IMR-90 (cell line): ENCODE measurements around the gene ENAM. TPM values are rescaled to one million over a fixed set of nuclear protein-coding genes. Genes with fewer than 3 reads are reported as not detected.

Experiments used
- ATAC-seq: fragments of 200-7000 bp; cut with Tn5 transposase; 2 replicates; pipeline ENCODE4 v1.9.1; 2020; ENCODE audit warnings: low read depth, mild to moderate bottlenecking, moderate library complexity
- BruUV-seq: library from RNA; stranded (reverse); fragments of 400-500 nt; replicated peaks from 2 replicates; lab custom pipeline; 2021; lab: Mats Ljungman, UMichigan
- CTCF ChIA-PET: fragments of 300-600 bp; formaldehyde crosslinking; extraction: SDS; loops from one replicate; lab custom pipeline; 2021; ENCODE audit warnings: antibody characterized with exemption; lab: Yijun Ruan, JAX
- POLR2A ChIA-PET: fragments of 300-600 bp; sonication (Branson Sonifier 250); formaldehyde crosslinking; loops from one replicate; lab custom pipeline; 2022; ENCODE audit warnings: antibody characterized with exemption; ENCODE audit not compliant: unreplicated experiment; lab: Charles Lee
- DNase-seq: peaks from one replicate; pipeline ENCODE4 v3.0.0; 2013
- H2AFZ ChIP-seq: replicated peaks from 2 replicates; pipeline ENCODE3; 2013; ENCODE audit warnings: low read length, mild to moderate bottlenecking; ENCODE audit not compliant: poor library complexity
- H2AK5ac ChIP-seq: 2 replicates; pipeline ENCODE4 v1.6.1; 2013; ENCODE audit warnings: low read depth, low read length, inconsistent platforms
- H2AK9ac ChIP-seq: replicated peaks from 2 replicates; pipeline ENCODE3; 2013; ENCODE audit warnings: mild to moderate bottlenecking, low read depth, low read length, moderate library complexity; ENCODE audit not compliant: poor library complexity
- H2BK120ac ChIP-seq: 2 replicates; pipeline ENCODE4 v1.6.1; 2013; ENCODE audit warnings: low read depth, low read length, inconsistent platforms
- H2BK15ac ChIP-seq: 3 replicates; pipeline ENCODE4 v1.6.1; 2013; ENCODE audit warnings: low read depth, low read length, inconsistent platforms
- H2BK20ac ChIP-seq: 2 replicates; pipeline ENCODE4 v1.6.1; 2013; ENCODE audit warnings: low read depth, mild to moderate bottlenecking, inconsistent platforms, low read length, moderate library complexity
- H2BK5ac ChIP-seq: 2 replicates; pipeline ENCODE4 v1.6.1; 2013; ENCODE audit warnings: mild to moderate bottlenecking, low read depth, low read length, inconsistent platforms; ENCODE audit not compliant: poor library complexity, severe bottlenecking
- H3K14ac ChIP-seq: replicated peaks from 2 replicates; pipeline ENCODE4 v1.6.1; 2013; ENCODE audit warnings: low read depth, low read length, inconsistent platforms
- H3K18ac ChIP-seq: 2 replicates; pipeline ENCODE4 v1.6.1; 2013; ENCODE audit warnings: low read depth, low read length, control low read depth
- H3K23ac ChIP-seq: 2 replicates; pipeline ENCODE4 v1.6.1; 2013; ENCODE audit warnings: low read depth, low read length, inconsistent platforms
- H3K27ac ChIP-seq: 2 replicates; pipeline ENCODE4 v1.5.1; 2013; ENCODE audit warnings: mild to moderate bottlenecking, control low read depth, low read length; ENCODE audit not compliant: insufficient read depth
- H3K27me3 ChIP-seq: 2 replicates; pipeline ENCODE4 v1.6.1; 2013; ENCODE audit warnings: low read length; ENCODE audit not compliant: control insufficient read depth, insufficient read depth
- H3K36me3 ChIP-seq: 2 replicates; pipeline ENCODE4 v1.6.1; 2013; ENCODE audit warnings: low read length, mixed read lengths; ENCODE audit not compliant: control insufficient read depth, insufficient read depth
- H3K4ac ChIP-seq: 2 replicates; pipeline ENCODE4 v1.6.1; 2013; ENCODE audit warnings: low read depth, low read length, inconsistent platforms
- H3K4me1 ChIP-seq: 2 replicates; pipeline ENCODE4 v1.6.1; 2013; ENCODE audit warnings: low read length, mixed read lengths; ENCODE audit not compliant: control insufficient read depth, insufficient read depth
- H3K4me2 ChIP-seq: 2 replicates; pipeline ENCODE4 v1.6.1; 2013; ENCODE audit warnings: low read depth, mild to moderate bottlenecking, control low read depth, low read length, moderate library complexity
- H3K4me3 ChIP-seq: 2 replicates; pipeline ENCODE4 v1.5.1; 2013; ENCODE audit warnings: low read depth, mild to moderate bottlenecking, control low read depth, low read length, moderate library complexity; ENCODE audit not compliant: insufficient read depth
- H3K56ac ChIP-seq: 2 replicates; pipeline ENCODE4 v1.6.1; 2013; ENCODE audit warnings: low read length, inconsistent platforms; ENCODE audit not compliant: insufficient read depth; ENCODE audit errors: extremely low read depth
- H3K79me1 ChIP-seq, 2 experiments: 2 replicates each; pipeline ENCODE4 v1.6.1; 2013; ENCODE audit warnings: low read length in 2 of 2, inconsistent platforms in 1 of 2, low read depth in 1 of 2
- H3K9ac ChIP-seq: 2 replicates; pipeline ENCODE4 v1.6.1; 2013; ENCODE audit warnings: low read depth, low read length, control low read depth
- H3K9me1 ChIP-seq: 2 replicates; pipeline ENCODE4 v1.6.1; 2013; ENCODE audit warnings: low read length, inconsistent platforms; ENCODE audit not compliant: insufficient read depth
- H3K9me3 ChIP-seq: 2 replicates; pipeline ENCODE4 v1.6.1; 2013; ENCODE audit warnings: low read length; ENCODE audit not compliant: control insufficient read depth, insufficient read depth
- H4K20me1 ChIP-seq: 2 replicates; pipeline ENCODE4 v1.6.1; 2013; ENCODE audit warnings: low read length, inconsistent platforms; ENCODE audit not compliant: insufficient read depth
- H4K5ac ChIP-seq: 2 replicates; pipeline ENCODE4 v1.6.1; 2013; ENCODE audit warnings: mild to moderate bottlenecking, low read depth, low read length, control low read depth
- H4K8ac ChIP-seq, 2 experiments: 2 replicates each; pipeline ENCODE4 v1.6.1; 2013; ENCODE audit warnings: low read depth in 2 of 2, low read length in 2 of 2, control low read depth in 1 of 2, inconsistent platforms in 1 of 2
- H4K91ac ChIP-seq: 2 replicates; pipeline ENCODE4 v1.6.1; 2013; ENCODE audit warnings: low read depth, low read length, inconsistent platforms; ENCODE audit not compliant: insufficient read depth
- BHLHE40 ChIP-seq: fragments of 150-350 bp; IDR thresholded peaks from 2 replicates; pipeline ENCODE4 v1.6.1; 2016; ENCODE audit warnings: mild to moderate bottlenecking, low read depth, low read length
- MAFK ChIP-seq: IDR thresholded peaks from 2 replicates; pipeline ENCODE4 v1.6.1; 2012; ENCODE audit warnings: low read depth, low read length, improper control_type of control experiment
- WGBS, 2 experiments: methylation state at CpG; one replicate each; pipeline versions ENCODE4 v1.1.5 to v1.1.7; 2013; ENCODE audit warnings: missing lambda C conversion rate in 2 of 2; ENCODE audit not compliant: insufficient read length in 1 of 2; ENCODE audit errors: extremely low coverage in 2 of 2; 5-methylcytosine and 5-hydroxymethylcytosine counted together
- dilution Hi-C: fragments of 300-500 bp; cut with HindIII; formaldehyde crosslinking; loops from one replicate; pipeline ENCODE4 v1.14.3; 2018; ENCODE audit warnings: low sequenced_read_pairs; ENCODE audit not compliant: unreplicated experiment
- in situ Hi-C: fragments of 300-500 bp; cut with MboI; formaldehyde crosslinking; loops from 3 replicates; pipeline ENCODE4 v1.14.3; 2019; ENCODE audit warnings: low sequenced_read_pairs, inconsistent platforms, mixed read lengths
- intact Hi-C: fragments of 100-400 bp; cut with micrococcal nuclease; formaldehyde crosslinking; loops from 2 replicates; pipeline ENCODE4 v1.10.0; 2022
- polyA plus RNA-seq, 3 experiments: library from polyadenylated mRNA; depleted of rRNA; stranded (reverse); fragments of >200 nt; gene quantifications; 2 replicates each; pipeline ENCODE4 v1.2.3, GENCODE V29; 2012; ENCODE audit warnings: low replicate concordance in 1 of 3
- total RNA-seq: library from RNA; depleted of rRNA; stranded (reverse); fragments of >200 nt; gene quantifications from 2 replicates; pipeline ENCODE4 v1.2.3, GENCODE V29; 2012

ENAM gene
- total and polyA plus RNA-seq, 2 of the 4 experiments (the other 2 are of a cell fraction) = under 0.01 to 0.10 TPM

GRCh38 chr4:70674731-70675130, 46.2 kb downstream of the ENAM start:
- no peak overlapping the region for H3K56ac ChIP-seq
- H2AK9ac ChIP-seq = no peak overlapping the region
- no peaks in the 10 kb centered on the region for H3K36me3 ChIP-seq
- no peak overlapping the region for H2AK5ac ChIP-seq
- H4K91ac ChIP-seq = no peak overlapping the region
- ChIA-PET CTCF (no interaction called here), POLR2A (no interaction called here)
- H3K79me1 ChIP-seq = no peaks in the 10 kb centered on the region
- H3K9me1 ChIP-seq = 0 out of 2 replicates have a peak, but pooled peaks cover 2% of the 10 kb centered on the region
- H3K4me1 ChIP-seq = peaks cover 2% of the 10 kb centered on the region; the same call in 1 of the 2 replicates
- no peak overlapping the region for H2BK5ac ChIP-seq
- ATAC-seq (no peak), DNase-seq (no peak)
- H2BK15ac ChIP-seq = no peak overlapping the region
- no peaks in the 10 kb centered on the region for H3K9me3 ChIP-seq
- intact Hi-C loops (no loop called here), in situ Hi-C loops (no loop called here), dilution Hi-C loops (no loop called here)
- no peak overlapping the region for H3K18ac ChIP-seq
- H3K4me2 ChIP-seq = no peak overlapping the region
- no peak overlapping the region for H4K8ac ChIP-seq
- no peak overlapping the region for H3K4ac ChIP-seq
- H4K5ac ChIP-seq = no peak overlapping the region
- no CpG with 5 or more reads among the region's 1 CpG for WGBS, 2 experiments
- TF ChIP-seq MAFK (no peak), BHLHE40 (no peak)
- no peak overlapping the region for H2AFZ ChIP-seq
- no peak overlapping the region for H2BK20ac ChIP-seq
- H2BK120ac ChIP-seq = no peak overlapping the region
- H3K23ac ChIP-seq = no peak overlapping the region
- no peak overlapping the region for H3K9ac ChIP-seq
- H3K4me3 ChIP-seq = no peak overlapping the region
- no peak overlapping the region for H3K14ac ChIP-seq
- no peaks in the 10 kb centered on the region; the same call in 1 of the 2 replicates for H3K27me3 ChIP-seq
- BruUV-seq = no TSS peak
- no peaks in the 10 kb centered on the region for H4K20me1 ChIP-seq
- no peak overlapping the region for H3K27ac ChIP-seq
